Measurements from ENCODE around the gene CBFA2T3. TPM values are rescaled to one million over a fixed set of nuclear protein-coding genes. Genes with fewer than 3 reads are reported as not detected.
A peak's percentile ranks its signal among the peaks of the same experiment; 100 is the strongest.

CBFA2T3 gene
- total and polyA plus RNA-seq, 2 of the 13 experiments (the other 11 are each of a cell fraction or from before 2014, with no cell fraction given) = 0.05 TPM; not detected in 1

DNA sequence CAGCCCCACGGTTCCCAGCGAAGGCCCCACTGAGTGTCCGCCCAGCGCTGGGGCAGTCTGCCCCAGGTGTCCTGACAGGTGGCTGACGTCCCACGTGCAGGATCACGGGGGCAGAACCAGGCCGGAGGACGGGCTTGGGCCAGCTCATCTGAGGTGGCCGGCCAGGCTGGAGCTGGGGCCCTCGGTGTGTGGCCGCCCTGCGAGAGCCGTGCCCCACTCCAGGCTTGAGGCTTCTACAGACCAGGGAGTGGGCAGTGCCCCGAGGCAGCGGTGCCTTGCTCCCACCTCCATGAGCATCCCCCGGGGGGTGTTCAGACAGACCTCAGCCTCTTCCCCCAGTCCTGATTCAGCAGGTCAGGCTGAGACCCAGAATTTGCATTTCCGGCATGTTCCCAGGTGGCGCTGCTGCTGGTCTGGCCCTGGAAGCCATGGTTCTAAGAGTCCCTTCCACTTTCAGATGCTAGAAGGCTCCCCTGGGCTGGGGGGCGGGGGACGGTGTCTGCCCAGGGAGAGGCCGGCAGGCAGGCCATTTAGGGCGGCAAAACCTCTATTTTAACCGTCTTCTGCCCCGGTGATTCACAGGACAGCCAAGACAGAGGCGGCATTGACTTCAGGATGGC lies 75.2 kb downstream of the CBFA2T3 start (continued):
- TF ChIP-seq ZBTB7A (CRISPR knock-in tag; IDR thresholded peaks at IDR 0.05) (no peak), HHEX (CRISPR knock-in tag; IDR thresholded peaks at IDR 0.05) (no peak), NR2C2 (CRISPR knock-in tag; IDR thresholded peaks at IDR 0.05; ENCODE audit: borderline replicate concordance) (no peak), ZFP37 (CRISPR knock-in tag; IDR thresholded peaks at IDR 0.05; ENCODE audit: borderline replicate concordance) (0 out of 2 replicates have a peak, but pooled peaks have one; percentile 37), ZNF724P (CRISPR knock-in tag; IDR thresholded peaks at IDR 0.05; ENCODE audit: borderline replicate concordance) (no peak), MAFF (IDR thresholded peaks at IDR 0.05; ENCODE audit: low read depth, low read length) (peak; percentile 27; the same call in 1 of the 2 replicates), STAG1 (CRISPR knock-in tag; IDR thresholded peaks at IDR 0.05) (peak; percentile 32), JARID2 (CRISPR knock-in tag; IDR thresholded peaks at IDR 0.05; ENCODE audit: insufficient replicate concordance) (no peak), GATA4 (IDR thresholded peaks at IDR 0.05; ENCODE audit: borderline replicate concordance, low read depth) (no peak), ZNF646 (CRISPR knock-in tag; IDR thresholded peaks at IDR 0.05) (no peak), SP4 (CRISPR knock-in tag; IDR thresholded peaks at IDR 0.05) (no peak), NFIB (CRISPR knock-in tag; IDR thresholded peaks at IDR 0.05; ENCODE audit: borderline replicate concordance) (no peak), SKIL (CRISPR knock-in tag; IDR thresholded peaks at IDR 0.05; ENCODE audit: borderline replicate concordance) (no peak), FOXC1 (CRISPR knock-in tag; IDR thresholded peaks at IDR 0.05; ENCODE audit: borderline replicate concordance) (no peak)
- TF ChIP-seq, protein P1, sequence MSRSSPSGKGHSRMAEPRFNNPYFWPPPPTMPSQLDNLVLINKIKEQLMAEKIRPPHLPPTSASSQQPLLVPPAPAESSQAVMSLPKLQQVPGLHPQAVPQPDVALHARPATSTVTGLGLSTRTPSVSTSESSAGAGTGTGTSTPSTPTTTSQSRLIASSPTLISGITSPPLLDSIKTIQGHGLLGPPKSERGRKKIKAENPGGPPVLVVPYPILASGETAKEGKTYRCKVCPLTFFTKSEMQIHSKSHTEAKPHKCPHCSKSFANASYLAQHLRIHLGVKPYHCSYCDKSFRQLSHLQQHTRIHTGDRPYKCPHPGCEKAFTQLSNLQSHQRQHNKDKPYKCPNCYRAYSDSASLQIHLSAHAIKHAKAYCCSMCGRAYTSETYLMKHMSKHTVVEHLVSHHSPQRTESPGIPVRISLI (CRISPR knock-in tag; IDR thresholded peaks at IDR 0.05; ENCODE audit: borderline replicate concordance) = no peak
- TF ChIP-seq, protein P2, sequence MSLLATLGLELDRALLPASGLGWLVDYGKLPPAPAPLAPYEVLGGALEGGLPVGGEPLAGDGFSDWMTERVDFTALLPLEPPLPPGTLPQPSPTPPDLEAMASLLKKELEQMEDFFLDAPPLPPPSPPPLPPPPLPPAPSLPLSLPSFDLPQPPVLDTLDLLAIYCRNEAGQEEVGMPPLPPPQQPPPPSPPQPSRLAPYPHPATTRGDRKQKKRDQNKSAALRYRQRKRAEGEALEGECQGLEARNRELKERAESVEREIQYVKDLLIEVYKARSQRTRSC (CRISPR knock-in tag; IDR thresholded peaks at IDR 0.05; ENCODE audit: low read depth) = no peak
- TF ChIP-seq, protein P3, sequence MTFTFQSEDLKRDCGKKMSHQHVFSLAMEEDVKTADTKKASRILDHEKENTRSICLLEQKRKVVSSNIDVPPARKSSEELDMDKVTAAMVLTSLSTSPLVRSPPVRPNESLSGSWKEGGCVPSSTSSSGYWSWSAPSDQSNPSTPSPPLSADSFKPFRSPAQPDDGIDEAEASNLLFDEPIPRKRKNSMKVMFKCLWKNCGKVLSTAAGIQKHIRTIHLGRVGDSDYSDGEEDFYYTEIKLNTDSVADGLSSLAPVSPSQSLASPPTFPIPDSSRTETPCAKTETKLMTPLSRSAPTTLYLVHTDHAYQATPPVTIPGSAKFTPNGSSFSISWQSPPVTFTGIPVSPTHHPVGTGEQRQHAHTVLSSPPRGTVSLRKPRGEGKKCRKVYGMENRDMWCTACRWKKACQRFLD (CRISPR knock-in tag; IDR thresholded peaks at IDR 0.05; ENCODE audit: borderline replicate concordance) = 0 out of 2 replicates have a peak, but pooled peaks have one; percentile 37

Measured in HepG2 (cell line).